GM12878 (cell line): ENCODE measurements around the gene SPACA1. TPM values are rescaled to one million over a fixed set of nuclear protein-coding genes. Genes with fewer than 3 reads are reported as not detected.

Experiments
- ATAC-seq: fragments of 200-7000 bp; cut with Tn5 transposase; 3 replicates; pipeline ENCODE4 v1.9.1; 2020; ENCODE audit warnings: mild to moderate bottlenecking, moderate library complexity
- BruUV-seq: library from RNA; stranded (reverse); fragments of 400-500 nt; replicated peaks from 2 replicates; lab custom pipeline; 2021; lab: Mats Ljungman, UMichigan
- CTCF ChIA-PET: fragments of 300-600 bp; sonication (Branson Sonifier 250); formaldehyde crosslinking; extraction: SDS; loops from one replicate; lab custom pipeline; 2021; ENCODE audit warnings: inconsistent platforms; lab: Yijun Ruan, JAX
- POLR2A ChIA-PET: fragments of 350-600 bp; formaldehyde crosslinking; extraction: SDS; loops from one replicate; lab custom pipeline; 2021; ENCODE audit warnings: inconsistent platforms; lab: Charles Lee
- RAD21 ChIA-PET: fragments of 300-600 bp; sonication (Branson Sonifier 250); formaldehyde crosslinking; loops from one replicate; lab custom pipeline; 2023; ENCODE audit warnings: antibody characterized with exemption; ENCODE audit not compliant: unreplicated experiment; lab: Charles Lee
- SMC1A ChIA-PET: fragments of 300-600 bp; sonication (Branson Sonifier 250); formaldehyde crosslinking; loops from one replicate; lab custom pipeline; 2023; ENCODE audit not compliant: unreplicated experiment, uncharacterized antibody; lab: Charles Lee
- DNase-seq: peaks from one replicate; pipeline ENCODE4 v3.0.0-alpha.2; 2011; ENCODE audit warnings: low read depth, low spot score
- FAIRE-seq: peaks from 3 replicates; lab custom pipeline; 2011; peaks lifted over from hg19 to GRCh38; lab: Jason Lieb, UNC
- H2AFZ ChIP-seq: 2 replicates; pipeline ENCODE4 v1.6.0; 2011; ENCODE audit warnings: low read depth, low read length, control low read depth; ENCODE audit not compliant: control insufficient read depth
- H3K27ac ChIP-seq: 2 replicates; pipeline ENCODE4 v1.5.1; 2011; ENCODE audit warnings: control low read depth; ENCODE audit not compliant: control insufficient read depth, insufficient read depth
- H3K27me3 ChIP-seq, 2 experiments: replicated peaks in 1 of 2; 2 replicates each; pipeline versions ENCODE4 v1.6.0 to v1.6.1; 2011; ENCODE audit warnings: low read length in 1 of 2; ENCODE audit not compliant: control insufficient read depth in 2 of 2, insufficient read depth in 2 of 2
- H3K36me3 ChIP-seq, 2 experiments: 2 replicates each; pipeline ENCODE4 v1.5.1; 2011; ENCODE audit warnings: low read length in 1 of 2; ENCODE audit not compliant: control insufficient read depth in 2 of 2, insufficient read depth in 2 of 2
- H3K4me1 ChIP-seq: 2 replicates; pipeline ENCODE4 v1.6.1; 2011; ENCODE audit warnings: mild to moderate bottlenecking, low read length, moderate library complexity, mixed read lengths; ENCODE audit not compliant: control insufficient read depth, insufficient read depth
- H3K4me2 ChIP-seq: 2 replicates; pipeline ENCODE4 v1.6.0; 2011; ENCODE audit warnings: control low read depth; ENCODE audit not compliant: control insufficient read depth, insufficient read depth
- H3K4me3 ChIP-seq: fragments of 200-600 bp; sonication (generic); 2 replicates; pipeline ENCODE4 v1.5.1; 2016
- H3K79me2 ChIP-seq: 2 replicates; pipeline ENCODE4 v1.6.0; 2011; ENCODE audit warnings: low read length; ENCODE audit not compliant: control insufficient read depth, insufficient read depth
- H3K9ac ChIP-seq: 2 replicates; pipeline ENCODE4 v1.8.0; 2011; ENCODE audit warnings: low read length, control low read depth, mixed read lengths; ENCODE audit not compliant: control insufficient read depth, insufficient read depth
- H3K9me3 ChIP-seq: replicated peaks from 3 replicates; pipeline ENCODE4 v1.5.1; 2011; ENCODE audit warnings: mild to moderate bottlenecking, low read length; ENCODE audit not compliant: control insufficient read depth, insufficient read depth
- H4K20me1 ChIP-seq: 2 replicates; pipeline ENCODE4 v1.6.0; 2011; ENCODE audit not compliant: control insufficient read depth, insufficient read depth
- CBX5 ChIP-seq: sonication (generic); IDR thresholded peaks from 2 replicates; pipeline ENCODE4 v1.6.1; 2016; ENCODE audit warnings: low read depth, moderate library complexity, mild to moderate bottlenecking, inconsistent platforms
- PAX5 ChIP-seq: IDR thresholded peaks from 2 replicates; pipeline ENCODE4 v1.6.1; 2011; ENCODE audit warnings: low read depth, low read length, borderline replicate concordance
- RUNX3 ChIP-seq: IDR thresholded peaks from 2 replicates; pipeline ENCODE4 v1.6.1; 2012; ENCODE audit warnings: low read length, inconsistent platforms
- WGBS: methylation state at CpG from one replicate; pipeline ENCODE4 v1.1.6; 2016; ENCODE audit warnings: low lambda C conversion rate; ENCODE audit not compliant: insufficient replicate concordance, insufficient coverage; ENCODE audit errors: missing lambda C conversion rate; 5-methylcytosine and 5-hydroxymethylcytosine counted together
- in situ Hi-C: fragments of 300-500 bp; cut with MboI; formaldehyde crosslinking; loops from 9 replicates; pipeline ENCODE4 v1.14.3; 2018; ENCODE audit warnings: mixed read lengths
- intact Hi-C: fragments of 100-400 bp; cut with micrococcal nuclease; formaldehyde crosslinking; loops from one replicate; pipeline ENCODE4 v1.14.2; 2022; ENCODE audit not compliant: unreplicated experiment
- polyA plus RNA-seq, 11 experiments: library from polyadenylated mRNA; depleted of rRNA in 4 of 11; unstranded in 6 of 11; stranded (reverse) in 5 of 11; fragments of >200 nt; fragmentation: Nextera tagmentation in 4 of 11; fragmentation: Illumina TruSeq in 1 of 11; extraction: Ambion mirVana in 4 of 11; extraction: Trizol in 1 of 11; gene quantifications; 1 replicate in 1 of 11; 2 replicates in 10 of 11; pipeline versions ENCODE4 v1.2.1 to v1.2.3, GENCODE V29; 2011 to 2016; ENCODE audit warnings: inconsistent platforms in 2 of 11, missing spikeins in 2 of 11, low read depth in 1 of 11
- total RNA-seq, 4 experiments: library from RNA; depleted of rRNA in 3 of 4; stranded (reverse); fragments of >200 nt in 3 of 4; fragmentation: Illumina TruSeq in 1 of 4; extraction: Trizol in 1 of 4; gene quantifications; 2 replicates each; pipeline versions ENCODE4 v1.2.1 to v1.2.3, GENCODE V29; 2013 to 2021
- TF ChIP-seq, protein P1 (sequence below): fragments of 450-650 bp; IDR thresholded peaks from 2 replicates; pipeline ENCODE4 v1.6.1; 2017; ENCODE audit warnings: low read depth, mild to moderate bottlenecking, moderate library complexity
- TF ChIP-seq, protein P2 (sequence below): IDR thresholded peaks from 2 replicates; pipeline ENCODE4 v1.6.1; 2012; ENCODE audit warnings: low read depth, low read length, improper control_type of control experiment

Gene SPACA1
- total and polyA plus RNA-seq, 10 of the 15 experiments (the other 5 are each of a cell fraction or from before 2014, with no cell fraction given), result not detected

DNA sequence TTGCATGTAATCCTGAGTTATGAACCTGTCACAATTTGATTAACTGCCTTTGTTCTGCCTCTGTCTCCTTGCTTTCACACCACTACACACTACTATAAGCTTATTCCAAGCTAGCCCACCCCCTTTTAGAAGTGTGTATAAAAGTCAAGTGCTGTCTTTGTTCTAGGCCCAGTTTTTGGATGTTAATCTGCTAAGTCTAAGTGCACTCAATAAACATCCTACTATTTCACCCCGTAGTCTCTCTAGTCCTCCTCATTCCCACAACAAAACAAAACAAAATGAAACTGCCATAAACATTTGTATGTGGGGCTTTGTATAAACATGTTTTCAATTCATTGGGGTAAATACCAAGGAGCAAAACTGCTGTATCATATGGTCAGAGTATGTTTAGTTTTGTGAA lies 16.1 kb upstream of the SPACA1 start:
- Histone ChIP-seq H3K9ac (no peak overlapping the region), H3K27me3 (no peaks in the 10 kb centered on the region), H2AFZ (no peak overlapping the region), H3K9me3 (peaks cover 3% of the 10 kb centered on the region; the same call in 2 of the 3 replicates), H3K4me1 (no peaks in the 10 kb centered on the region), H3K27ac (no peak overlapping the region), H4K20me1 (no peaks in the 10 kb centered on the region), H3K36me3 (no peaks in the 10 kb centered on the region), H3K4me3 (no peak overlapping the region), H3K4me2 (no peak overlapping the region), H3K79me2 (no peaks in the 10 kb centered on the region)
- POLR2A ChIA-PET, result no interaction called here
- ATAC-seq, result no peak
- CTCF ChIA-PET, result no interaction called here
- in situ Hi-C loops, result no loop called here
- BruUV-seq, result no TSS peak
- FAIRE-seq, result no peak
- TF ChIP-seq, protein P1, sequence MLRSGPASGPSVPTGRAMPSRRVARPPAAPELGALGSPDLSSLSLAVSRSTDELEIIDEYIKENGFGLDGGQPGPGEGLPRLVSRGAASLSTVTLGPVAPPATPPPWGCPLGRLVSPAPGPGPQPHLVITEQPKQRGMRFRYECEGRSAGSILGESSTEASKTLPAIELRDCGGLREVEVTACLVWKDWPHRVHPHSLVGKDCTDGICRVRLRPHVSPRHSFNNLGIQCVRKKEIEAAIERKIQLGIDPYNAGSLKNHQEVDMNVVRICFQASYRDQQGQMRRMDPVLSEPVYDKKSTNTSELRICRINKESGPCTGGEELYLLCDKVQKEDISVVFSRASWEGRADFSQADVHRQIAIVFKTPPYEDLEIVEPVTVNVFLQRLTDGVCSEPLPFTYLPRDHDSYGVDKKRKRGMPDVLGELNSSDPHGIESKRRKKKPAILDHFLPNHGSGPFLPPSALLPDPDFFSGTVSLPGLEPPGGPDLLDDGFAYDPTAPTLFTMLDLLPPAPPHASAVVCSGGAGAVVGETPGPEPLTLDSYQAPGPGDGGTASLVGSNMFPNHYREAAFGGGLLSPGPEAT, result peak; percentile 26; the same call in 1 of the 2 replicates
- TF ChIP-seq CBX5 (peak; percentile 76; the same call in 1 of the 2 replicates), PAX5 (no peak)
- 79% methylated on average over 1 of the region's 1 CpG for WGBS
- SMC1A ChIA-PET, result no interaction called here
- DNase-seq, result no peak
- RAD21 ChIA-PET, result no interaction called here
- intact Hi-C loops, result no loop called here

DNA sequence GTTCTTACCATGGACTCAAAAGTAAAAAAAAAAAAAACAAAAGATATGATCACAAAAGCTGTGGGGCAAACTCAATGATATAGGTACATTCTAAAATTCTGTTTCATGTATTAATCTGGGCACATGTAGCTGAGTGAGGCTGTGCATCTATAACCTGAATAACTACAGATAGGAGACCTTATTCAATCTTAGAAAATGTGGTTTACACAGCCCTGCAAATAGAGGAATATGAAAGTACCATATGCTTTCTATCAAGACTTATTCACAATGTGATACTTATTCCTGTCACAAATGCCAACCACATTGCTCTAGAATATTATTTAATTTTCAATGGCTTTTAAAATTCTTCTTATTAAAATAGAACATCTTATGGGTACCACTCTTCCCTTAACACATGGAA lies 3.1 kb upstream of the SPACA1 start:
- Histone ChIP-seq H3K4me2 (no peak overlapping the region), H3K27ac (no peak overlapping the region), H3K4me3 (no peak overlapping the region), H3K79me2 (no peaks in the 10 kb centered on the region), H3K36me3 (no peaks in the 10 kb centered on the region)
- DNase-seq (no peak), ATAC-seq (peak; percentile 60)
- TF ChIP-seq RUNX3, result peak; percentile 55; the same call in 1 of the 2 replicates
- TF ChIP-seq, protein P2, sequence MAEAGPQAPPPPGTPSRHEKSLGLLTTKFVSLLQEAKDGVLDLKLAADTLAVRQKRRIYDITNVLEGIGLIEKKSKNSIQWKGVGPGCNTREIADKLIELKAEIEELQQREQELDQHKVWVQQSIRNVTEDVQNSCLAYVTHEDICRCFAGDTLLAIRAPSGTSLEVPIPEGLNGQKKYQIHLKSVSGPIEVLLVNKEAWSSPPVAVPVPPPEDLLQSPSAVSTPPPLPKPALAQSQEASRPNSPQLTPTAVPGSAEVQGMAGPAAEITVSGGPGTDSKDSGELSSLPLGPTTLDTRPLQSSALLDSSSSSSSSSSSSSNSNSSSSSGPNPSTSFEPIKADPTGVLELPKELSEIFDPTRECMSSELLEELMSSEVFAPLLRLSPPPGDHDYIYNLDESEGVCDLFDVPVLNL, result no peak
- TF ChIP-seq, all 136 proteins: peak for 1
- no peak for FAIRE-seq
- no TSS peak for BruUV-seq
- Histone ChIP-seq H4K20me1 (no peaks in the 10 kb centered on the region), H2AFZ (no peak overlapping the region), H3K9me3 (no peaks in the 10 kb centered on the region; the same call in 2 of the 3 replicates), H3K9ac (no peak overlapping the region), H3K27me3 (no peaks in the 10 kb centered on the region), H3K4me1 (no peaks in the 10 kb centered on the region)
- POLR2A ChIA-PET, result no interaction called here
- CTCF ChIA-PET, result no interaction called here
- in situ Hi-C loops (no loop called here), intact Hi-C loops (no loop called here)
- RAD21 ChIA-PET, result no interaction called here
- SMC1A ChIA-PET, result interaction anchor here (0.7 to 1.0 kb wide), 2 partner anchors 121 to 1431 kb away, joined by 3 read pairs; no protein-coding TSS in a partner anchor
